Testis (tissue), 3 donors: ENCODE measurements around the gene TNRC6C. TPM values are rescaled to one million over a fixed set of nuclear protein-coding genes. Genes with fewer than 3 reads are reported as not detected.

Experiments
- DNase-seq: peaks from one replicate; pipeline ENCODE4 v3.0.0-alpha.2; 2019
- H3K27ac ChIP-seq, 2 donors: fragments of 200-600 bp; sonication (generic); one replicate each; pipeline ENCODE4 v1.5.1; 2019
- H3K27me3 ChIP-seq: fragments of 200-600 bp; sonication (generic); one replicate; pipeline ENCODE4 v1.5.1; 2019
- H3K36me3 ChIP-seq: fragments of 200-600 bp; sonication (generic); one replicate; pipeline ENCODE4 v1.5.1; 2017; ENCODE audit warnings: low read depth; ENCODE audit errors: missing control alignments
- H3K4me1 ChIP-seq: fragments of 200-600 bp; sonication (generic); one replicate; pipeline ENCODE4 v1.5.1; 2019
- H3K4me3 ChIP-seq, 2 donors: fragments of 200-600 bp; sonication (generic); one replicate each; pipeline ENCODE4 v1.5.1; 2017 to 2019
- H3K9me3 ChIP-seq: fragments of 200-600 bp; sonication (generic); one replicate; pipeline ENCODE4 v1.5.1; 2017
- CTCF ChIP-seq, 3 experiments: fragments of 450-650 bp in 2 of 3; fragments of 200-600 bp in 1 of 3; sonication (generic) in 1 of 3; IDR thresholded peaks; one replicate each; pipeline ENCODE4 v1.5.1; 2016 to 2019; ENCODE audit warnings: antibody characterized with exemption in 3 of 3, mild to moderate bottlenecking in 2 of 3, moderate library complexity in 1 of 3
- POLR2A ChIP-seq: fragments of 450-650 bp; IDR thresholded peaks from one replicate; pipeline ENCODE4 v1.6.1; 2017; ENCODE audit warnings: antibody characterized with exemption, mild to moderate bottlenecking, moderate library complexity
- WGBS, 2 donors: methylation state at CpG; one replicate each; pipeline ENCODE4 v1.1.5; 2018; 5-methylcytosine and 5-hydroxymethylcytosine counted together
- intact Hi-C: fragments of 100-400 bp; cut with DNase I; formaldehyde crosslinking; loops from one replicate; pipeline ENCODE4 v1.15.1; 2023; ENCODE audit warnings: low total_unique reads
- polyA plus RNA-seq: library from polyadenylated mRNA; stranded (reverse); fragments of 350-450 nt; fragmentation: Illumina TruSeq; extraction: RNeasy Lipid Tissue Mini Kit (QIAGEN cat#74804); gene quantifications from one replicate; pipeline ENCODE4 v1.2.3, GENCODE V29; 2014; ENCODE audit warnings: low read depth, low replicate concordance; ENCODE audit not compliant: insufficient read depth
- total RNA-seq, 2 donors: library from RNA; depleted of rRNA; stranded (reverse); fragments of >200 nt; gene quantifications; one replicate each; pipeline ENCODE4 v1.2.3, GENCODE V29; 2016

The TNRC6C gene
- total and polyA plus RNA-seq, 3 donors from 2014 or later: 26.2 to 35.6 (median 27.4) TPM

DNA sequence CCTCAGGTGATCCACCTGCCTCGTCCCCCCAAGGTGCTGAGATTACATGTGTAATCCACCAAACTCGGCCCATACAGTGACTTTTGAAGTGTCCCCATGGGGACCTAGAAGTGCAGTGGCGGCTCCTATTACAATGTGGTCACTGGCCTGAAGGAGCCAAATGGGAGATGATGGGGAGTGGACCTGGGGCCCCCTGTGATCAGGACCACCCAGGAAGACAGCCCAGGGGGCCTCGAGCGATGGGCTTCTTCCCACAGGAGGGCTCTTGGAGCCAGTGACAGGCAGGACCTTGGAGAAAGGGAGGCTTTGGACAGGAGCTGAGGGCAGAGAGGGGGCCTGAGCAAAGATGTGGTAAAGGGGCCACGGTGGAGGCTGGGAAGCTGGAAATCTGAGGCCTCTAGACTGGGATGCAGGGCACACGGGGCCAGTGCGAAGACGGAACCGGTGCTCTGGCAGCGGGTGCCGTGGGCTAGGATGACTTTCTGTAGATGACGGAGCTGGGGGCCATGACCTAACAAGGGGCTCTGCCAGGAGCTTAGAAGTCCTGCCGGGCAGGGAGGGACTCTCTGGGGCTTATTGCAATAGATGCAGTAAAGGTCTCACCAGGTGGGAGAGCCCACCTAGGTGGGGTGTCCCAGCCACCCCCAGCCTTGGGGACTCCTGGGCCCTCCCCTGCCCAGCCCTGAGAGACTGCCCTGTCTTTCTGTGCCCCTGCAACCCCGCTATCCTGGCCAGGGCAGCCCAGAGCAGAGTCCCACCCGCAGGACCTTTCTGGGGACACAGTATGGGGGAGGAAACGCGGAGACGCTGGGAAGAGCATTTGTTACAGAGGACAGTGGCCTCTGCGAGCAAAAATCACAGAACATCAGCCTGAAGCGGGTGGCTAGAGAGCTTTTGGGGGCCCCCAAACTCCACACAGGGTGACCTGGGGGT lies 185.0 kb downstream of the TNRC6C start:
- Histone ChIP-seq H3K4me3 (no peak overlapping the region), H3K27me3 (no peaks in the 10 kb centered on the region), H3K9me3 (no peaks in the 10 kb centered on the region), H3K4me1 (peaks cover 21% of the 10 kb centered on the region), H3K36me3 (no peaks in the 10 kb centered on the region), H3K27ac (no peak overlapping the region)
- intact Hi-C loops: no loop called here
- 77 to 87% methylated on average over 18 to 21 of the region's 21 CpGs for WGBS, 2 donors
- TF ChIP-seq POLR2A: no peak
- no peak for TF ChIP-seq CTCF (IDR thresholded peaks at IDR 0.05)
- no peak for DNase-seq

DNA sequence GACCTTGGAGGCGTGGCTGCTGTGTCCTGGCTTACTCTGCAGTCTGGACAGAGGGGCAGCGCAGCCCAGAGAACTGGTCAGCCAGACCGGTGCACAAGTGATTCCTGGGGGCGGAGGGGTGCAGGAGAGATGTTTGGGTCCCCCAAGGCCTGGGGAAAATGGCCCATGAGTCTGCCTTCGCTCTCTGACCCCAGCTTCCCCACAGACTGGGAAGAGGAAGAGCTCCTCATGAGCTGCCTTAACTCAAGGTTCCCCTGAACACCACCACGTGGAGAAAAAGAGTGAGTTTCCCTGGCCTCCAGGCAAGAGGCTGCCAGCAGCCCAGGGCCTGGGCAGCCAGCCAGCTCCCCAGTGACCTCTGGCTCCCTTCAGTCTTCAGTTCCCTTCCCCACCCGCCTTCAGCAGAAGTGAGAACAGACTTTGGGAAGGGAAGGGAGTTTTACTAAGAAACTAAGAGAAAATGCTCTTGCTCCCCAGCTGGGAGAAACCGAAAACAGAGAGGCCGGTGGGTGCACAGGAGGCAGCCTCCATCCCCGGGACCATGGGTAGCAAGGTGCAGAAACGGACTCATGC lies 185.7 kb downstream of the TNRC6C start:
- DNase-seq: peak; percentile 86
- no peaks in the 10 kb centered on the region for H3K27me3 ChIP-seq
- H3K4me1 ChIP-seq: peaks cover 21% of the 10 kb centered on the region
- 38 to 44% methylated on average over 6 to 11 of the region's 11 CpGs for WGBS, 2 donors
- TF ChIP-seq CTCF (IDR thresholded peaks at IDR 0.05) (no peak), POLR2A (no peak)
- H3K27ac ChIP-seq: peak overlapping the region; percentile 34 to 39
- intact Hi-C loops: no loop called here
- no peaks in the 10 kb centered on the region for H3K9me3 ChIP-seq
- no peaks in the 10 kb centered on the region for H3K36me3 ChIP-seq
- H3K4me3 ChIP-seq: no peak overlapping the region

DNA sequence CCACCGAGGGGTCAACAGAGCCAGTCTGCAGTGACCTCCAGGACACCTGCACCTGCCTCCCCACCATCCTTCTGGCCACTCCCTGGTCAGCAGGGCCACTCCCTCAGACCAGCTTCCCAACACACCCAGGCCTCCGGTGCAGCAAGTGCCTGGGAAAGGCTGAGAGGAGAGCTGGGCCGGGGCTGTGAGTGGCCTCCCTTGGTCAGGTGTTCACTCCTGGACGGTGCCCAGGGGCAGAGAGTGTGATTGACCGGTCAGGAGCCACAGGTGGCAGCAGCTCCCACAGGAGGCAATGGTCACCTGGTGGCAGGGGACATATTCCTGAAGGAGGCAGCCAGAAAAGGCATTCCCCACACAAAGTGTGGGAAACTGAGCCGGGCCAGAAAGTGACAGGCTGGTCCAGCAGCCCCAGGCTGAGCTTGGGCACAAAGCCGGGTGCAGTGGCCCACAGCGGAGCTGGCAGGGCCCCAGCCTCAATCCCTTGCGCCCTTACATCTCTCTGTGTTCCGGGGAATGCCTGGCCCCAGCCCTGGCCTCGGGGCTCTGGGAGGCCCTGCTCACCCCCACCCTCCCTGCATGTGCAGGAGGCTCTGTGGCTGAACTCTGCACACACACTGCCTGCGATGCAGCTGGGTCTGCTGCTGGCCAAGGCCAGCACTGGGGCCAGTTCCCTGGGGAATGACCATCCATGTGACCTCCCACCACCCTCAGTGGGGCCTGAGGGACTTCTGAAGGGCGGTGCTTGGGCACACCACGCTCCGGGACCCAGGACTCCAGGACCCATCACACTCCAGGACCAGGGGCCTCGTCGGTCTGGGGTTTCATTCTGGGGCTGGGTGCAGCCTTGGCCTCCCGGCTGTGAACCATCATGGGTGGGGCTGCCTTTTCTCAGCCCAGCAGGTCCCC lies 186.5 kb downstream of the TNRC6C start:
- peaks cover 21% of the 10 kb centered on the region for H3K4me1 ChIP-seq
- no peaks in the 10 kb centered on the region for H3K36me3 ChIP-seq
- DNase-seq: peak; percentile 78
- 39 to 55% methylated on average over 5 to 18 of the region's 18 CpGs for WGBS, 2 donors
- no peaks in the 10 kb centered on the region for H3K9me3 ChIP-seq
- TF ChIP-seq CTCF (IDR thresholded peaks at IDR 0.05) (no peak), POLR2A (no peak)
- peak overlapping the region; percentile 39 to 59 for H3K27ac ChIP-seq
- no peak overlapping the region for H3K4me3 ChIP-seq
- no peaks in the 10 kb centered on the region for H3K27me3 ChIP-seq
- intact Hi-C loops: no loop called here

GRCh38 chr17:78146471-78146869 lies 188.0 kb downstream of the TNRC6C start:
- no peak for TF ChIP-seq POLR2A
- H3K36me3 ChIP-seq: no peaks in the 10 kb centered on the region
- H3K4me3 ChIP-seq: no peak overlapping the region
- intact Hi-C loops: no loop called here
- 90 to 93% methylated on average over 7 of the region's 7 CpGs for WGBS, 2 donors
- no peak for DNase-seq
- H3K27me3 ChIP-seq: no peaks in the 10 kb centered on the region
- peaks cover 21% of the 10 kb centered on the region for H3K4me1 ChIP-seq
- H3K9me3 ChIP-seq: no peaks in the 10 kb centered on the region
- H3K27ac ChIP-seq: no peak overlapping the region

DNA sequence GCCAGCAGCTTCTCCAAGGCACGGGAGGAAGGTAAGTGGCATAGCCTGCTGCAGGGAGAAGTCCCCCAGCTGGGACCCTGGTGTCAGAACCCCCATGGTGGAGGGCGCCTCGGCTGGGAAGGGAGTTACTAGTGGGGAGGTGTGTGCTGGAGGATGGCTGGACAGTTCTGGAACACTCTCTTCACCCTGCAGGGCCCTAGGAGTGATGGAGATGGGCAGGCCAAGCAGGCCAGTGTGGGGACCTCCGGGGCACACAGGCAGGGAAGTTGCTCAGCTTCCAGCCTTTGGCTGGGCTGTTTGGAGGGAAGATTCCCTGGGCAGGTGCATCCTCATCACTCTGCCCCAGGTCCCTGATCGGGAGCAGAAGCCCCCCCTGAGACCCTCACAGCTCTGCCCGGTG lies 188.4 kb downstream of the TNRC6C start:
- no peak for TF ChIP-seq CTCF (IDR thresholded peaks at IDR 0.05)
- TF ChIP-seq POLR2A: no peak
- 89 to 93% methylated on average over 3 to 6 of the region's 6 CpGs for WGBS, 2 donors
- Histone ChIP-seq H3K9me3 (no peaks in the 10 kb centered on the region), H3K36me3 (no peaks in the 10 kb centered on the region), H3K4me1 (peaks cover 21% of the 10 kb centered on the region), H3K4me3 (no peak overlapping the region), H3K27me3 (no peaks in the 10 kb centered on the region), H3K27ac (no peak overlapping the region)
- intact Hi-C loops: no loop called here
- no peak for DNase-seq
